HCT116 (cell line): Measurements from ENCODE around the gene DNAJB1. TPM values are rescaled to one million over a fixed set of nuclear protein-coding genes. Genes with fewer than 3 reads are reported as not detected.

Experiments used
- ATAC-seq: fragments of 200-7000 bp; cut with Tn5 transposase; 2 replicates; pipeline ENCODE4 v1.9.1; 2020; ENCODE audit warnings: mild to moderate bottlenecking, moderate library complexity
- BruUV-seq: library from RNA; stranded (reverse); fragments of 400-500 nt; replicated peaks from 2 replicates; lab custom pipeline; 2021; lab: Mats Ljungman, UMichigan
- CTCF ChIA-PET: fragments of 300-600 bp; sonication (Branson Sonifier 250); formaldehyde crosslinking; loops from one replicate; lab custom pipeline; 2021; ENCODE audit warnings: antibody characterized with exemption; lab: Charles Lee
- POLR2A ChIA-PET: fragments of 300-600, 350-600 bp; sonication (Branson Sonifier 250); formaldehyde crosslinking; loops from one replicate; lab custom pipeline; 2021; ENCODE audit warnings: antibody characterized with exemption; lab: Charles Lee
- RAD21 ChIA-PET, 2 experiments: fragments of 300-600 bp; sonication (Branson Sonifier 250); formaldehyde crosslinking; loops; one replicate each; lab custom pipeline; 2023; ENCODE audit warnings: low total read pairs in 2 of 2; ENCODE audit not compliant: uncharacterized antibody in 2 of 2, unreplicated experiment in 2 of 2, low non-redundant PET in 1 of 2; lab: Charles Lee
- DNase-seq: peaks from one replicate; pipeline ENCODE4 v3.0.0-alpha.2; 2010; ENCODE audit warnings: low read depth, low spot score
- H2AFZ ChIP-seq: fragments of 200-600 bp; shearing (Covaris generic), sonication (generic); 2 replicates; pipeline ENCODE4 v1.6.1; 2017; ENCODE audit warnings: low read depth, mixed run types, mixed read lengths, antibody characterized with exemption, low read length; ENCODE audit not compliant: poor library complexity, severe bottlenecking
- H3K27ac ChIP-seq: 2 replicates; pipeline ENCODE4 v1.5.1; 2012; ENCODE audit warnings: low read depth, low read length
- H3K27me3 ChIP-seq: fragments of 200-600 bp; sonication (generic); 2 replicates; pipeline ENCODE4 v1.6.1; 2016; ENCODE audit warnings: mixed run types, low read length, mixed read lengths; ENCODE audit not compliant: insufficient read depth
- H3K36me3 ChIP-seq, 2 experiments: fragments of 200-500 bp in 1 of 2; fragments of 200-600 bp in 1 of 2; sonication (Bioruptor generic) in 1 of 2; sonication (generic) in 1 of 2; 2 replicates each; pipeline versions ENCODE4 v1.5.1 to v1.6.1; 2014 to 2016; ENCODE audit warnings: low read length in 2 of 2, inconsistent platforms in 1 of 2, mixed read lengths in 1 of 2, mixed run types in 1 of 2; ENCODE audit not compliant: insufficient read depth in 2 of 2, control insufficient read depth in 1 of 2
- H3K4me1 ChIP-seq, 2 experiments: fragments of 200-600 bp in 1 of 2; sonication (generic) in 1 of 2; 2 replicates each; pipeline versions ENCODE4 v1.5.1 to v1.6.1; 2012 to 2017; ENCODE audit warnings: low read length in 2 of 2, inconsistent platforms in 1 of 2, mild to moderate bottlenecking in 1 of 2, mixed read lengths in 1 of 2, mixed run types in 1 of 2, moderate library complexity in 1 of 2; ENCODE audit not compliant: insufficient read depth in 2 of 2, control insufficient read depth in 1 of 2
- H3K4me2 ChIP-seq: fragments of 200-600 bp; sonication (generic); 2 replicates; pipeline ENCODE4 v1.6.1; 2017; ENCODE audit warnings: mixed run types, low read length, mixed read lengths
- H3K4me3 ChIP-seq, 2 experiments: fragments of 200-600 bp in 1 of 2; sonication (generic) in 1 of 2; replicated peaks in 1 of 2; 2 replicates each; pipeline ENCODE4 v1.5.1; 2011 to 2016; ENCODE audit warnings: low read length in 2 of 2, control low read depth in 1 of 2, low read depth in 1 of 2, mild to moderate bottlenecking in 1 of 2, mixed read lengths in 1 of 2, mixed run types in 1 of 2
- H3K79me2 ChIP-seq: fragments of 200-600 bp; sonication (generic); 2 replicates; pipeline ENCODE4 v1.6.1; 2017; ENCODE audit warnings: mild to moderate bottlenecking, mixed run types, low read length, moderate library complexity, mixed read lengths; ENCODE audit not compliant: insufficient read depth
- H3K9ac ChIP-seq: fragments of 200-600 bp; sonication (generic); 2 replicates; pipeline ENCODE4 v1.6.1; 2016; ENCODE audit warnings: low read length, mixed read lengths
- H3K9me2 ChIP-seq: fragments of 200-600 bp; sonication (generic), shearing (Covaris generic); 2 replicates; pipeline ENCODE4 v1.6.1; 2017; ENCODE audit warnings: mixed run types, mild to moderate bottlenecking, moderate library complexity; ENCODE audit not compliant: insufficient read depth
- H3K9me3 ChIP-seq, 2 experiments: fragments of 200-500 bp in 1 of 2; fragments of 200-600 bp in 1 of 2; sonication (Bioruptor generic) in 1 of 2; sonication (generic) in 1 of 2; 2 replicates each; pipeline ENCODE4 v1.6.1; 2014 to 2017; ENCODE audit warnings: low read length in 2 of 2, mixed read lengths in 2 of 2, inconsistent platforms in 1 of 2, low read depth in 1 of 2, mild to moderate bottlenecking in 1 of 2, mixed run types in 1 of 2, moderate library complexity in 1 of 2; ENCODE audit not compliant: control insufficient read depth in 1 of 2, insufficient read depth in 1 of 2
- H4K20me1 ChIP-seq: fragments of 200-600 bp; sonication (generic), shearing (Covaris generic); 2 replicates; pipeline ENCODE4 v1.6.1; 2017; ENCODE audit warnings: mixed run types, mild to moderate bottlenecking, moderate library complexity; ENCODE audit not compliant: insufficient read depth
- CBX3 ChIP-seq: IDR thresholded peaks from 2 replicates; pipeline ENCODE4 v1.6.1; 2012; ENCODE audit warnings: low read depth
- CEBPB ChIP-seq: IDR thresholded peaks from 2 replicates; pipeline ENCODE4 v1.6.1; 2012; ENCODE audit warnings: low read depth
- CTCF ChIP-seq, 3 experiments: fragments of 200-600 bp in 1 of 3; sonication (generic) in 1 of 3; IDR thresholded peaks in 2 of 3; conservative IDR thresholded peaks in 1 of 3; 2 replicates each; pipeline ENCODE4 v1.5.1; 2012 to 2017; ENCODE audit warnings: low read depth in 2 of 3, low read length in 2 of 3, antibody characterized with exemption in 1 of 3, borderline replicate concordance in 1 of 3, control low read depth in 1 of 3, mild to moderate bottlenecking in 1 of 3, mixed read lengths in 1 of 3, mixed run types in 1 of 3, moderate library complexity in 1 of 3; ENCODE audit not compliant: insufficient read depth in 1 of 3
- EGR1 ChIP-seq: IDR thresholded peaks from 2 replicates; pipeline ENCODE4 v1.6.1; 2012; ENCODE audit warnings: low read depth
- EZH2 ChIP-seq: fragments of 200-600 bp; sonication (generic); IDR thresholded peaks from 2 replicates; pipeline ENCODE4 v1.6.1; 2017; ENCODE audit warnings: antibody characterized with exemption, mixed run types
- EZH2phosphoT487 ChIP-seq: fragments of 200-600 bp; IDR thresholded peaks from 2 replicates; pipeline ENCODE4 v1.6.1; 2018; ENCODE audit warnings: antibody characterized with exemption, borderline replicate concordance
- POLR2A ChIP-seq: IDR thresholded peaks from 2 replicates; pipeline ENCODE4 v1.7.0; 2011; ENCODE audit warnings: borderline replicate concordance; ENCODE audit not compliant: insufficient read depth, insufficient read length; ENCODE audit errors: extremely low read depth
- SIN3A ChIP-seq: IDR thresholded peaks from 2 replicates; pipeline ENCODE4 v1.6.1; 2012; ENCODE audit warnings: low read depth
- SRF ChIP-seq: IDR thresholded peaks from 2 replicates; pipeline ENCODE4 v1.6.1; 2012; ENCODE audit warnings: low read depth
- YY1 ChIP-seq: IDR thresholded peaks from 2 replicates; pipeline ENCODE4 v1.6.1; 2011; ENCODE audit warnings: low read length, low read depth, moderate library complexity, mild to moderate bottlenecking; ENCODE audit not compliant: insufficient replicate concordance; ENCODE audit errors: extremely low read depth
- ZFX ChIP-seq: fragments of 450-650 bp; IDR thresholded peaks from 2 replicates; pipeline ENCODE4 v1.6.1; 2017
- ZNF274 ChIP-seq: fragments of 200-500 bp; sonication (Bioruptor generic); IDR thresholded peaks from 2 replicates; pipeline ENCODE4 v1.6.1; 2014; ENCODE audit warnings: mild to moderate bottlenecking, low read depth, low read length, inconsistent platforms
- intact Hi-C: fragments of 100-400 bp; cut with micrococcal nuclease; formaldehyde crosslinking; loops from 2 replicates; pipeline ENCODE4 v1.10.0; 2022
- total RNA-seq: library from RNA; stranded (reverse); gene quantifications from one replicate; pipeline ENCODE4 v1.2.1, GENCODE V29; 2021; ENCODE audit not compliant: unreplicated experiment
- TF ChIP-seq, protein P1 (sequence below): IDR thresholded peaks from 2 replicates; pipeline ENCODE4 v1.6.1; 2012
- TF ChIP-seq, protein P2 (sequence below): IDR thresholded peaks from 2 replicates; pipeline ENCODE4 v1.6.1; 2012

Gene DNAJB1
- total RNA-seq, 1 experiment from 2014 or later, result 175 TPM

GRCh38 chr19:14550201-14550754 lies 32.1 kb upstream of the DNAJB1 start (continued):
- TF ChIP-seq YY1 (no peak), EZH2phosphoT487 (no peak), POLR2A (no peak), SRF (no peak)
- TF ChIP-seq, all 23 proteins: peak for 5

DNA sequence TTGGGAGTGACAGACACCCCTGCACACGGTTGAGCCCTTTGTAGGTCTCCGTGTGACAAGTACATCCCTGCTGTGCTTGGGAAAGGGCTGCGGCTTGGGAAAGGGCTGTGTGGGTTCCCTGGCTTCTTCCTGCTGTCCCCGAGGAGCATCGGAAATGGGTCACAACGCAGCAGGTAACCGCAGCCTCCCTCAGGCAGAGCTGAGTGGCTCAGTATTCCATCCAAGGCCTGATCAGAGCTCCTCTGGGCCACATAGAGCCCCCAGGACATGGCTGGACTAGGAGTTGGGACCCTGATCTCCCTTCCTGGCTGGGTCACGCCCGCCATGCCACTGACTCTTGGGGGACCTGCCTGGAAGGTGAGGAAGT lies 27.5 kb upstream of the DNAJB1 start:
- ChIA-PET CTCF (no interaction called here), RAD21 (no interaction called here), POLR2A (no interaction called here)
- DNase-seq (no peak), ATAC-seq (no peak)
- H3K9me3 ChIP-seq, result no peaks in the 10 kb centered on the region
- H2AFZ ChIP-seq, result no peak overlapping the region
- H3K36me3 ChIP-seq, result no peaks in the 10 kb centered on the region; a peak in 1 of 4 replicates
- no peak overlapping the region for H3K9ac ChIP-seq
- H3K4me1 ChIP-seq, result peaks cover 16 to 34% of the 10 kb centered on the region in 2 experiments
- TF ChIP-seq CBX3 (no peak), POLR2A (no peak), SIN3A (no peak), EGR1 (no peak), CEBPB (no peak), CTCF (IDR thresholded peaks at IDR 0.05 in 2 of 3, conservative IDR thresholded peaks at IDR 0.05 in 1 of 3; ENCODE audit: borderline replicate concordance in 1 of 3, insufficient read depth in 1 of 3, low read depth in 2 of 3, low read length in 2 of 3) (no peak), EZH2phosphoT487 (no peak), ZFX (no peak), ZNF274 (no peak), EZH2 (no peak)
- TF ChIP-seq, protein P1, sequence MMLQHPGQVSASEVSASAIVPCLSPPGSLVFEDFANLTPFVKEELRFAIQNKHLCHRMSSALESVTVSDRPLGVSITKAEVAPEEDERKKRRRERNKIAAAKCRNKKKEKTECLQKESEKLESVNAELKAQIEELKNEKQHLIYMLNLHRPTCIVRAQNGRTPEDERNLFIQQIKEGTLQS, result no peak
- TF ChIP-seq, protein P2, sequence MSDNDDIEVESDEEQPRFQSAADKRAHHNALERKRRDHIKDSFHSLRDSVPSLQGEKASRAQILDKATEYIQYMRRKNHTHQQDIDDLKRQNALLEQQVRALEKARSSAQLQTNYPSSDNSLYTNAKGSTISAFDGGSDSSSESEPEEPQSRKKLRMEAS, result no peak
- H4K20me1 ChIP-seq, result no peaks in the 10 kb centered on the region; the same call in 1 of the 2 replicates
- no TSS peak for BruUV-seq
- H3K27me3 ChIP-seq, result no peaks in the 10 kb centered on the region
- no peak overlapping the region for H3K4me2 ChIP-seq
- no peaks in the 10 kb centered on the region for H3K9me2 ChIP-seq
- intact Hi-C loops, result no loop called here
- peaks cover 92% of the 10 kb centered on the region for H3K79me2 ChIP-seq
- no peak overlapping the region for H3K27ac ChIP-seq
- H3K4me3 ChIP-seq, result no peak overlapping the region
